Neural progenitor cell (in vitro differentiated cells): ENCODE data around the gene ZNF215. TPM values are rescaled to one million over a fixed set of nuclear protein-coding genes. Genes with fewer than 3 reads are reported as not detected.
A peak's percentile ranks its signal among the peaks of the same experiment; 100 is the strongest.

Experiments used
- DNase-seq: peaks from one replicate; pipeline ENCODE4 v3.0.0-alpha.2; 2016; ENCODE audit warnings: low spot score
- H2AFZ ChIP-seq: fragments of 200-600 bp; sonication (generic); replicated peaks from 2 replicates; pipeline ENCODE4 v1.6.1; 2016; ENCODE audit warnings: antibody characterized with exemption
- H3F3A ChIP-seq: fragments of 200-600 bp; sonication (generic); 2 replicates; pipeline ENCODE4 v1.6.1; 2016; ENCODE audit warnings: antibody characterized with exemption, low read depth
- H3K27ac ChIP-seq: fragments of 200-600 bp; sonication (generic); 2 replicates; pipeline ENCODE4 v1.5.1; 2016; ENCODE audit warnings: mild to moderate bottlenecking
- H3K27me3 ChIP-seq: fragments of 200-600 bp; sonication (generic); 2 replicates; pipeline ENCODE4 v1.6.1; 2016; ENCODE audit warnings: mild to moderate bottlenecking, moderate library complexity
- H3K36me3 ChIP-seq: fragments of 200-600 bp; sonication (generic); 2 replicates; pipeline ENCODE4 v1.5.1; 2016
- H3K4me1 ChIP-seq: fragments of 200-600 bp; sonication (generic); 2 replicates; pipeline ENCODE4 v1.6.1; 2016; ENCODE audit warnings: mixed run types
- H3K4me2 ChIP-seq: fragments of 200-600 bp; sonication (generic); 2 replicates; pipeline ENCODE4 v1.6.1; 2016
- H3K4me3 ChIP-seq: fragments of 200-600 bp; sonication (generic); 2 replicates; pipeline ENCODE4 v1.5.1; 2016
- H3K79me2 ChIP-seq: fragments of 200-600 bp; sonication (generic); 2 replicates; pipeline ENCODE4 v1.6.1; 2016; ENCODE audit warnings: low read depth
- H3K9ac ChIP-seq: fragments of 200-600 bp; sonication (generic); 2 replicates; pipeline ENCODE4 v1.6.1; 2016
- H3K9me3 ChIP-seq: fragments of 200-600 bp; sonication (generic); 2 replicates; pipeline ENCODE4 v1.5.1; 2016; ENCODE audit warnings: low read depth
- H4K20me1 ChIP-seq: fragments of 200-600 bp; sonication (generic); 2 replicates; pipeline ENCODE4 v1.6.1; 2016; ENCODE audit warnings: low read depth
- H3K27ac Mint-ChIP-seq: 3 replicates; pipeline ENCODE4 v1.8.0; 2021; ENCODE audit warnings: mixed read lengths
- H3K27me3 Mint-ChIP-seq: 2 replicates; pipeline ENCODE4 v1.8.0; 2022; ENCODE audit warnings: low read depth, mild to moderate bottlenecking, inconsistent platforms, moderate library complexity, mixed read lengths; ENCODE audit not compliant: insufficient read depth
- H3K36me3 Mint-ChIP-seq: 3 replicates; pipeline ENCODE4 v1.8.0; 2021; ENCODE audit warnings: mixed read lengths
- H3K4me1 Mint-ChIP-seq: 3 replicates; pipeline ENCODE4 v1.8.0; 2021; ENCODE audit warnings: mixed read lengths
- H3K4me3 Mint-ChIP-seq: 3 replicates; pipeline ENCODE4 v1.8.0; 2021; ENCODE audit warnings: mild to moderate bottlenecking, moderate library complexity, mixed read lengths
- H3K9me3 Mint-ChIP-seq: 3 replicates; pipeline ENCODE4 v1.8.0; 2020; ENCODE audit warnings: mixed read lengths
- EZH2 ChIP-seq: fragments of 200-600 bp; sonication (generic); IDR thresholded peaks from 2 replicates; pipeline ENCODE4 v1.6.1; 2017; ENCODE audit warnings: antibody characterized with exemption, mild to moderate bottlenecking, moderate library complexity
- EZH2phosphoT487 ChIP-seq: fragments of 200-600 bp; sonication (generic); IDR thresholded peaks from 2 replicates; pipeline ENCODE4 v1.6.1; 2017; ENCODE audit warnings: antibody characterized with exemption
- total RNA-seq: library from RNA; depleted of rRNA; stranded (reverse); fragments of >200 nt; gene quantifications from 2 replicates; pipeline ENCODE4 v1.2.3, GENCODE V29; 2015; ENCODE audit warnings: low replicate concordance
- TF ChIP-seq, protein P1 (sequence below): fragments of 200-600 bp; sonication (generic); IDR thresholded peaks from 2 replicates; pipeline ENCODE4 v1.5.1; 2017; ENCODE audit warnings: antibody characterized with exemption, mild to moderate bottlenecking

Gene ZNF215
- total RNA-seq, 1 donor from 2014 or later, result 20.1 TPM

DNA sequence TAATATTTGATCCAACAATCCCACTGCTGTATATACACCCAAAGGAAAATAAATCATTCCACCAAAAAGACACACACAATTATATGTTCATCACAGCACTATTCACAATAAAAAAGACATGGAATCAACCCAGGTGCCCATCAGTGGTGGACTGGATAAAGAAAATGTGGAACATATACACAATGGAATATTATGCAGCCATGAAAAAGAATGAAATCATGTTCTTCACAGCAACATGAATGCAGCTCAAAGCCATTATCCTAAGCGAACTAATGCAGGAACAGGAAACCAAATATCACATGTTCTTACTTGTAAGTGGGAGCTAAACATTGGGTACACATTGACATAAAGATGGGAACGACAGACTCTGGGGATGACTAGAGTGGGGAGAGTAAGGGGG is 6.5 kb upstream of the ZNF215 start:
- no peak overlapping the region for H3K4me3 Mint-ChIP-seq
- no peak overlapping the region for H3K9ac ChIP-seq
- no peaks in the 10 kb centered on the region for H3K4me1 Mint-ChIP-seq

DNA sequence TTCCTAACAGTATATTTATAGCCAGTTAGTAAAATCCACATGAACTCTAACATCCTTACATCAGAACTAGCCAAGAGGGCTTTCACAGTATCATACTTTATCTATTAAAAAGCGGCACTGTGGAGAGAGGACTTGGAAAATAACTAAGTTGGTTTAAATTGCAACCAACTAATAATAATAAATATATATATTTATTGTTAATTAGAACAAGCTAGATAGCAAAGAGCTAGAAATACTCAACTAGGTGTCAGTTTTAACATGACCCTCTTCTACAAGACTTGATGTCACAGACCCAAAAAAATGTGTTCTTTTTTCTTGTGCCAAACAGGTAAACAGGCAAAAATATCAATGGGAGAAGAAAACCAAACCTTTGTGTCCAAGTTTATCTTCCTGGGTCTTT is 5.5 kb upstream of the ZNF215 start, which contains the start of gene OR2D3:
TSS of gene OR2D3 (plus strand) at position 301 of the 400 bp plus-strand sequence. CDS start at position 301, 0 bp downstream.
- H3K36me3 ChIP-seq, result no peaks in the 10 kb centered on the region
- no peak within 1 kb of the TSS for H3K4me2 ChIP-seq
- no peak within 1 kb of the TSS for H3K4me3 ChIP-seq
- H3K9me3 ChIP-seq, result no peaks in the 10 kb centered on the region
- H3F3A ChIP-seq, result peaks cover 4% of the 10 kb centered on the region
- peaks cover 3% of the 10 kb centered on the region for H3K4me1 Mint-ChIP-seq
- TF ChIP-seq, protein P1, sequence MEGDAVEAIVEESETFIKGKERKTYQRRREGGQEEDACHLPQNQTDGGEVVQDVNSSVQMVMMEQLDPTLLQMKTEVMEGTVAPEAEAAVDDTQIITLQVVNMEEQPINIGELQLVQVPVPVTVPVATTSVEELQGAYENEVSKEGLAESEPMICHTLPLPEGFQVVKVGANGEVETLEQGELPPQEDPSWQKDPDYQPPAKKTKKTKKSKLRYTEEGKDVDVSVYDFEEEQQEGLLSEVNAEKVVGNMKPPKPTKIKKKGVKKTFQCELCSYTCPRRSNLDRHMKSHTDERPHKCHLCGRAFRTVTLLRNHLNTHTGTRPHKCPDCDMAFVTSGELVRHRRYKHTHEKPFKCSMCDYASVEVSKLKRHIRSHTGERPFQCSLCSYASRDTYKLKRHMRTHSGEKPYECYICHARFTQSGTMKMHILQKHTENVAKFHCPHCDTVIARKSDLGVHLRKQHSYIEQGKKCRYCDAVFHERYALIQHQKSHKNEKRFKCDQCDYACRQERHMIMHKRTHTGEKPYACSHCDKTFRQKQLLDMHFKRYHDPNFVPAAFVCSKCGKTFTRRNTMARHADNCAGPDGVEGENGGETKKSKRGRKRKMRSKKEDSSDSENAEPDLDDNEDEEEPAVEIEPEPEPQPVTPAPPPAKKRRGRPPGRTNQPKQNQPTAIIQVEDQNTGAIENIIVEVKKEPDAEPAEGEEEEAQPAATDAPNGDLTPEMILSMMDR, result no peak
- TF ChIP-seq EZH2phosphoT487 (no peak), EZH2 (no peak)
- no peaks in the 10 kb centered on the region for H3K27me3 Mint-ChIP-seq
- H2AFZ ChIP-seq, result no peak within 1 kb of the TSS
- H3K36me3 Mint-ChIP-seq, result no peaks in the 10 kb centered on the region
- H3K27ac ChIP-seq, result no peak within 1 kb of the TSS
- no peak within 1 kb of the TSS for H3K9ac ChIP-seq
- peak within 1 kb of the TSS; percentile 35 for H3K27ac Mint-ChIP-seq
- H3K79me2 ChIP-seq, result no peaks in the 10 kb centered on the region
- DNase-seq, result no peak
- H3K27me3 ChIP-seq, result no peaks in the 10 kb centered on the region
- H3K9me3 Mint-ChIP-seq, result no peaks in the 10 kb centered on the region
- no peak within 1 kb of the TSS for H3K4me3 Mint-ChIP-seq
- H4K20me1 ChIP-seq, result no peaks in the 10 kb centered on the region
- peaks cover under 1% of the 10 kb centered on the region for H3K4me1 ChIP-seq

More for the DNA sequence above, 6.5 kb upstream of the ZNF215 start:
- H3K4me1 ChIP-seq, result no peaks in the 10 kb centered on the region
- Mint-ChIP-seq H3K36me3 (no peaks in the 10 kb centered on the region), H3K27me3 (no peaks in the 10 kb centered on the region), H3K9me3 (no peaks in the 10 kb centered on the region), H3K27ac (peak overlapping the region; percentile 35)
- H3K36me3 ChIP-seq, result no peaks in the 10 kb centered on the region
- H2AFZ ChIP-seq, result no peak overlapping the region
- no peak overlapping the region for H3K4me2 ChIP-seq
- H3K4me3 ChIP-seq, result no peak overlapping the region
- TF ChIP-seq, protein P1, result no peak
- TF ChIP-seq EZH2phosphoT487 (no peak), EZH2 (no peak)
- no peaks in the 10 kb centered on the region for H3F3A ChIP-seq
- no peak for DNase-seq
- H3K27ac ChIP-seq, result no peak overlapping the region
- H3K27me3 ChIP-seq, result no peaks in the 10 kb centered on the region
- no peaks in the 10 kb centered on the region for H3K79me2 ChIP-seq
- no peaks in the 10 kb centered on the region for H4K20me1 ChIP-seq
- no peaks in the 10 kb centered on the region for H3K9me3 ChIP-seq

DNA sequence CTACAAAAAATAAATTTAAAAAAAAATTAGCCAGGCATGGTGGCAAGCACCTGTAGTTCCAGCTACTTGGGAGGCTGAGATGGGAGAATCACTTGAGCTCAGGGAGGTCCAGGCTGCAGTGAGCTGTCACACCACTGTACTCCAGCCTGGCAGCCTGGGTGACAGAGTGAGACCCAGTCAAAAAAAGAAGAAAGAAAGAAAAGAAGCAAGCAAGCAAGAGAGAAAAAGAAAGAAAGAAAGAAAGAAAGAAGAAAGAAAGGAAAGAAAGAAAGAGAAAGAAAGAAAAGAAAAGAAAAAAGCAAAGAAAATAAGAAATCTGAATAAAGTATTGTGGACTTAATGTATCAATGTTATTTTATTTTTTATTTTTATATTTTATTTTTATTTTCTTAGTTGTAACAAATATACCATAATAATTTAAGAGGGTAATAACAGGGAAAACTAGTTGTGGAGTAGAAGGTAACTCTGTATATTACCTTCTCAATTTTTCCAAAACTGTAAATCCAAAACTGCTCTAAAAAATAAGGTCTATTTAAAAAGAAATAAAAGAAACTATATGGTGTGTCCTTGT is 1.1 kb upstream of the ZNF215 start:
- TF ChIP-seq EZH2, result no peak
- TF ChIP-seq, protein P1, result no peak
- no peak for TF ChIP-seq EZH2phosphoT487

More for the DNA sequence above, 1.1 kb upstream of the ZNF215 start:
- Mint-ChIP-seq H3K27me3 (no peaks in the 10 kb centered on the region), H3K27ac (no peak overlapping the region), H3K4me3 (peak overlapping the region; percentile 60), H3K4me1 (peaks cover 14% of the 10 kb centered on the region), H3K36me3 (peaks cover 2% of the 10 kb centered on the region), H3K9me3 (no peaks in the 10 kb centered on the region)
- no peak for DNase-seq
- H4K20me1 ChIP-seq, result no peaks in the 10 kb centered on the region
- no peak overlapping the region for H3K4me3 ChIP-seq
- peaks cover 15% of the 10 kb centered on the region for H3K4me1 ChIP-seq
- peaks cover 21% of the 10 kb centered on the region for H3F3A ChIP-seq
- no peak overlapping the region for H3K27ac ChIP-seq
- peaks cover 19% of the 10 kb centered on the region for H3K79me2 ChIP-seq
- peak overlapping the region; percentile 95 for H2AFZ ChIP-seq
- no peaks in the 10 kb centered on the region for H3K9me3 ChIP-seq
- no peak overlapping the region for H3K9ac ChIP-seq
- H3K27me3 ChIP-seq, result no peaks in the 10 kb centered on the region
- no peaks in the 10 kb centered on the region for H3K36me3 ChIP-seq
- peak overlapping the region; percentile 94 for H3K4me2 ChIP-seq
